PC-3 (cell line): ENCODE measurements around the gene FAM83E.

Source experiments
- EZH2 ChIP-seq: fragments of 300-600 bp; sonication (generic); IDR thresholded peaks from one replicate; pipeline ENCODE4 v1.6.1; 2017; ENCODE audit warnings: antibody characterized with exemption, mild to moderate bottlenecking, low read length; ENCODE audit not compliant: unreplicated experiment
- TF ChIP-seq, protein P1 (sequence below): fragments of 300-600 bp; sonication (generic); conservative IDR thresholded peaks from 2 replicates; pipeline ENCODE4 v1.5.1; 2017; ENCODE audit warnings: antibody characterized with exemption, low read depth, mild to moderate bottlenecking, low read length

DNA sequence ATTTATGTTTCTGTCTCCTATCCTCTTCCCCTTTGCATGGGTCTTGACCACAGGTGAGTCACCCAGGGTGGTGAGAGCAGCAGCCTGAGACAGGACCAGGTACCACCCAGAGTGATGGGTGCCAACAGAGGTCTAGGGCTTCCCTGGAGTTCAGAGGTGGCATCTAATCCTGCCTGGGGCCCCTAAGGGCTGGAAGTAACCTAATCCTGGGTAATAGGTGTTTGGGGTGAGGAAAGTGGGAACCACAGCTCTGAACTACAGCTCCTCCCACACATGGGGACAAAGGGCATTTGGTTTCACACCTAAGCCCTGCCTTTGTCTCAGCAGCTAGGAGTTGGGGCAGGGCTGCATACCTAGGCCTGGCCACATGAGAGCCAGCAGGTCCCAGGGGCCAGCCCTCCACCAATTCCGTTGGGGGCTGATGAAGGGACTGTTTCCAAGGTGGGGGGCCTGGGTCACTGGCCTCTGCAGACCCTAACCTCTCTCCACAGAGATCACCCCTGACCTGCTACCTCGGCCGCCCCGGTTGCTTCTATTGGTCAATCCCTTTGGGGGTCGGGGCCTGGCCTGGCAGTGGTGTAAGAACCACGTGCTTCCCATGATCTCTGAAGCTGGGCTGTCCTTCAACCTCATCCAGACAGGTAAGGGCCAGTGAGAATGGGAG, 12.5 kb upstream of the FAM83E start:
- TF ChIP-seq, protein P1, sequence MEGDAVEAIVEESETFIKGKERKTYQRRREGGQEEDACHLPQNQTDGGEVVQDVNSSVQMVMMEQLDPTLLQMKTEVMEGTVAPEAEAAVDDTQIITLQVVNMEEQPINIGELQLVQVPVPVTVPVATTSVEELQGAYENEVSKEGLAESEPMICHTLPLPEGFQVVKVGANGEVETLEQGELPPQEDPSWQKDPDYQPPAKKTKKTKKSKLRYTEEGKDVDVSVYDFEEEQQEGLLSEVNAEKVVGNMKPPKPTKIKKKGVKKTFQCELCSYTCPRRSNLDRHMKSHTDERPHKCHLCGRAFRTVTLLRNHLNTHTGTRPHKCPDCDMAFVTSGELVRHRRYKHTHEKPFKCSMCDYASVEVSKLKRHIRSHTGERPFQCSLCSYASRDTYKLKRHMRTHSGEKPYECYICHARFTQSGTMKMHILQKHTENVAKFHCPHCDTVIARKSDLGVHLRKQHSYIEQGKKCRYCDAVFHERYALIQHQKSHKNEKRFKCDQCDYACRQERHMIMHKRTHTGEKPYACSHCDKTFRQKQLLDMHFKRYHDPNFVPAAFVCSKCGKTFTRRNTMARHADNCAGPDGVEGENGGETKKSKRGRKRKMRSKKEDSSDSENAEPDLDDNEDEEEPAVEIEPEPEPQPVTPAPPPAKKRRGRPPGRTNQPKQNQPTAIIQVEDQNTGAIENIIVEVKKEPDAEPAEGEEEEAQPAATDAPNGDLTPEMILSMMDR, result no peak
- TF ChIP-seq EZH2, result no peak
